Transverse colon (tissue), 4 donors: Measurements from ENCODE around the gene LSM14A. TPM values are rescaled to one million over a fixed set of nuclear protein-coding genes. Genes with fewer than 3 reads are reported as not detected.
"Not testable (repeated sequence)": the region's sequence is repeated elsewhere in the genome, so short reads cannot be mapped to it uniquely, and the experiment has no call there.

Source experiments
- DNase-seq: peaks from one replicate; pipeline ENCODE4 v3.0.0-alpha.2; 2019
- H3K27ac ChIP-seq, 4 donors: fragments of 200-600 bp; sonication (generic); 2 replicates each; pipeline ENCODE4 v1.5.1; 2016 to 2018; ENCODE audit warnings: inconsistent platforms in 4 of 4
- H3K27me3 ChIP-seq: fragments of 200-600 bp; sonication (generic); 2 replicates; pipeline ENCODE4 v1.5.1; 2017; ENCODE audit warnings: inconsistent platforms
- H3K36me3 ChIP-seq, 4 donors: fragments of 200-600 bp; sonication (generic); 2 replicates each; pipeline ENCODE4 v1.5.1; 2017 to 2019; ENCODE audit warnings: inconsistent platforms in 4 of 4
- H3K4me1 ChIP-seq, 4 donors: fragments of 200-600 bp; sonication (generic); 2 replicates each; pipeline ENCODE4 v1.5.1; 2017 to 2020; ENCODE audit warnings: inconsistent platforms in 4 of 4
- H3K4me3 ChIP-seq, 4 donors: fragments of 200-600 bp; sonication (generic); 1 replicate in 1 of 4; 2 replicates in 3 of 4; pipeline versions ENCODE4 v1.5.1 to v1.6.1; 2017 to 2019; ENCODE audit warnings: inconsistent platforms in 4 of 4
- H3K9me3 ChIP-seq, 2 donors: fragments of 200-600 bp; sonication (generic); 2 replicates each; pipeline ENCODE4 v1.5.1; 2017 to 2019; ENCODE audit warnings: inconsistent platforms in 2 of 2
- EP300 ChIP-seq: sonication (generic); formaldehyde crosslinking; IDR thresholded peaks from one replicate; pipeline ENCODE4 v1.6.1; 2017; ENCODE audit warnings: antibody characterized with exemption, low read depth
- POLR2A ChIP-seq: fragments of 450-650 bp; IDR thresholded peaks from one replicate; pipeline ENCODE4 v1.6.1; 2016; ENCODE audit warnings: antibody characterized with exemption, mild to moderate bottlenecking, moderate library complexity
- POLR2AphosphoS5 ChIP-seq, 3 donors: sonication (generic); formaldehyde crosslinking; IDR thresholded peaks; one replicate each; pipeline ENCODE4 v1.6.1; 2016; ENCODE audit warnings: antibody characterized with exemption in 3 of 3
- WGBS, 2 donors: methylation state at CpG; one replicate each; pipeline ENCODE4 v1.1.5; 2018; ENCODE audit warnings: low coverage in 1 of 2; 5-methylcytosine and 5-hydroxymethylcytosine counted together
- in situ Hi-C, 4 donors: fragments of 200-750 bp; cut with MboI; loops; one replicate each; pipeline versions ENCODE4 v1.15.0 to v1.15.1; 2017; ENCODE audit warnings: low sequenced_read_pairs in 3 of 4, low pct_ligation_motif_present in 1 of 4, low pct_unique_long_range_greater_than_20kb in 1 of 4
- intact Hi-C: fragments of 100-400 bp; cut with DNase I; formaldehyde crosslinking; loops from one replicate; pipeline ENCODE4 v1.15.1; 2023; ENCODE audit warnings: low total_unique reads
- total RNA-seq, 4 donors: library from RNA; depleted of rRNA; stranded (reverse); fragments of >200 nt; gene quantifications; one replicate each; pipeline ENCODE4 v1.1.0, GENCODE V29; 2016
- TF ChIP-seq, protein P1 (sequence below), 5 experiments: fragments of 200-600 bp in 3 of 5; fragments of 450-650 bp in 2 of 5; sonication (generic) in 3 of 5; IDR thresholded peaks; 1 replicate in 2 of 5; 2 replicates in 3 of 5; pipeline ENCODE4 v1.5.1; 2016 to 2017; ENCODE audit warnings: antibody characterized with exemption in 5 of 5, inconsistent platforms in 3 of 5, mild to moderate bottlenecking in 2 of 5, moderate library complexity in 1 of 5

The LSM14A gene
- total RNA-seq, 4 donors from 2014 or later: 88.4 to 211 (median 119) TPM

DNA sequence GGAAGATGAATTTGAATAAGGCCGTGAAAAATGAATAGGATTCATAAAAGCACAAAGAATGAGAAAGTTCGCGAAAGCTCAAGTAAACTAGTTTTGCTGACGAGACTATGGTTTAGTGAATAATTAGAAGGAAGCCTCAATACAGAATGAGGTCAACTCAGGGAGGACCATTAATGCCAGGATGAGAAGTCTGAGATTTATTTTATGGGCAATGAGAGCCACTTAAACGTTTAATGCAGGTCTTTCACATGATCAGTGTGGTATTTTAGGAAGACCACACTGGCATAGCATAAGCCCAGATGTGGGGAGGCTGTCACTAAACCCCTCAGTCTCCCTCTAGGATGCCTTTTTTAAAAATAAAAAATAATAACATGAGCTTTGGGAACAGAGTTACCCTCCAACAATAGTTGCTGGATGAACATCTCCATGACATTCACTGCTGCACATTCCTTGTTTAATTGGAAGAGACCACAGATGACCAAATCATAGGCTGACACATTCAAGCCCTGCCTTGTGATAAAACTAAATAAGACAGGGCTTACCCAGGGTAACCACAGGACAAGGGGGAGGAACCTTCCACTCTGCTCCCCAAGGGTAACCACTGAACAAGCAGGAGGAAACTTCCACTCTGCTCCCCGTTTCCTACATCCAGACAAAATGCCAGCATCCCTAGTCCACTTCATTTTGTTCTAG is 43.6 kb upstream of the LSM14A start:
- in situ Hi-C loops: no loop called here
- H3K4me1 ChIP-seq: peaks cover 0 to 2% (median under 1%) of the 10 kb centered on the region in 4 donors
- H3K27me3 ChIP-seq: no peaks in the 10 kb centered on the region
- intact Hi-C loops: no loop called here
- H3K4me3 ChIP-seq: no peak overlapping the region
- no peaks in the 10 kb centered on the region for H3K36me3 ChIP-seq
- 57% methylated on average over 4 to 6 of the region's 6 CpGs for WGBS, 2 donors
- DNase-seq: no peak
- H3K27ac ChIP-seq: no peak overlapping the region
- TF ChIP-seq, protein P1, sequence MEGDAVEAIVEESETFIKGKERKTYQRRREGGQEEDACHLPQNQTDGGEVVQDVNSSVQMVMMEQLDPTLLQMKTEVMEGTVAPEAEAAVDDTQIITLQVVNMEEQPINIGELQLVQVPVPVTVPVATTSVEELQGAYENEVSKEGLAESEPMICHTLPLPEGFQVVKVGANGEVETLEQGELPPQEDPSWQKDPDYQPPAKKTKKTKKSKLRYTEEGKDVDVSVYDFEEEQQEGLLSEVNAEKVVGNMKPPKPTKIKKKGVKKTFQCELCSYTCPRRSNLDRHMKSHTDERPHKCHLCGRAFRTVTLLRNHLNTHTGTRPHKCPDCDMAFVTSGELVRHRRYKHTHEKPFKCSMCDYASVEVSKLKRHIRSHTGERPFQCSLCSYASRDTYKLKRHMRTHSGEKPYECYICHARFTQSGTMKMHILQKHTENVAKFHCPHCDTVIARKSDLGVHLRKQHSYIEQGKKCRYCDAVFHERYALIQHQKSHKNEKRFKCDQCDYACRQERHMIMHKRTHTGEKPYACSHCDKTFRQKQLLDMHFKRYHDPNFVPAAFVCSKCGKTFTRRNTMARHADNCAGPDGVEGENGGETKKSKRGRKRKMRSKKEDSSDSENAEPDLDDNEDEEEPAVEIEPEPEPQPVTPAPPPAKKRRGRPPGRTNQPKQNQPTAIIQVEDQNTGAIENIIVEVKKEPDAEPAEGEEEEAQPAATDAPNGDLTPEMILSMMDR (IDR thresholded peaks at IDR 0.05): no peak
- no peak for TF ChIP-seq POLR2A
- no peak for TF ChIP-seq POLR2AphosphoS5 (IDR thresholded peaks at IDR 0.05)
- no peak for TF ChIP-seq EP300
- no peaks in the 10 kb centered on the region for H3K9me3 ChIP-seq

DNA sequence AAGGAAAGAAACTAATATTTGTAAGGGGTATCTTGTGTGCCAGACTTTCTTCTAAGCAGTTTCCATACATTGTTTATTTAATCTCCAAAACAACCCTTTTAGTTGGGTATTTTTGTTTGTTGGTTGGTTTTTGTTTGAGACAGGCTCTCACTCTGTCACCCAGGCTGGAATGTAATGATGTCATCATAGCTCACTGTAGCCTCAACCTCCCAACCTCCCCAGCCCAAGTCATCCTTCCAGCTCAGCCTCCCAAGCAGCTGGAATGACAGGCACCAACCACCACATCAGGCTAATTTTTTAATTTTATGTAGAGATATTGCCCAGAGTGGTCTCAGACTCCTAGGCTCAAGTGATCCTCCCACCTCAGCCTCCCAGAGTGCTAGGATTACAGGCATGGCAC is 41.2 kb upstream of the LSM14A start:
- in situ Hi-C loops (no loop called here), intact Hi-C loops (no loop called here)
- Histone ChIP-seq H3K4me3 (no peak overlapping the region), H3K27ac (no peak overlapping the region), H3K9me3 (no peaks in the 10 kb centered on the region), H3K36me3 (no peaks in the 10 kb centered on the region), H3K27me3 (no peaks in the 10 kb centered on the region), H3K4me1 (peaks cover 0 to 10% (median 6%) of the 10 kb centered on the region in 4 donors)
- TF ChIP-seq EP300: no peak
- TF ChIP-seq POLR2AphosphoS5 (IDR thresholded peaks at IDR 0.05): no peak
- TF ChIP-seq, protein P1 (IDR thresholded peaks at IDR 0.05): no peak
- no peak for TF ChIP-seq POLR2A
- no peak for DNase-seq

DNA sequence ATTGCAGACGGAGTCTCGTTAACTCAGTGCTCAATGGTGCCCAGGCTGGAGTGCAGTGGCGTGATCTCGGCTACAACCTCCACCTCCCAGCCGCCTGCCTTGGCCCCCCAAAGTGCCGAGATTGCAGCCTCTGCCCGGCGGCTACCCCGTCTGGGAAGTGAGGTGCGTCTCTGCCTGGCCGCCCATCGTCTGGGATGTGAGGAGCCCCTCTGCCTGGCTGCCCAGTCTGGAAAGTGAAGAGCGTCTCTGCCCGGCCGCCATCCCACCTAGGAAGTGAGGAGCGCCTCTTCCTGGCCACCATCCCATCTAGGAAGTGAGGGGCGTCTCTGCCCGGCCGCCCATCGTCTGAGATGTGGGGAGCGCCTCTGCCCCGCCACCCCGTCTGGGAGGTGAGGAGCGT is 40.2 kb upstream of the LSM14A start:
- DNase-seq, H3K27ac ChIP-seq, intact Hi-C loops, H3K27me3 ChIP-seq, H3K4me3 ChIP-seq, H3K9me3 ChIP-seq, H3K36me3 ChIP-seq, in situ Hi-C loops: not testable (repeated sequence)
- peaks cover 0 to 10% (median 6%) of the 10 kb centered on the region in 4 donors for H3K4me1 ChIP-seq
- 93% methylated on average over 17 of the region's 24 CpGs; no CpG with 5 or more reads in 1 of the 2 donors for WGBS, 2 donors

DNA sequence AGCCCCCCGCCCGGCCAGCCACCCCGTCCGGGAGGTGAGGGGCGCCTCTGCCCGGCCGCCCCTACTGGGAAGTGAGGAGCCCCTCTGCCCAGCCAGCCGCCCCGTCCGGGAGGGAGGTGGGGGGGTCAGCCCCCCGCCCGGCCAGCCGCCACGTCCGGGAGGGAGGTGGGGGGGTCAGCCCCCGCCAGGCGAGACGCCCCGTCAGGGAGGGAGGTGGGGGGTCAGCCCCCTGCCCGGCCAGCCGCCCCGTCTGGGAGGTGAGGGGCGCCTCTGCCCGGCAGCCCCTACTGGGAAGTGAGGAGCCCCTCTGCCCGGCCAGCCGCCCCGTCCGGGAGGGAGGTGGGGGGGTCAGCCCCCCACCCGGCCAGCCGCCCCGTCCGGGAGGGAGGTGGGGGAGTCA is 39.6 kb upstream of the LSM14A start:
- H3K27ac ChIP-seq, H3K4me3 ChIP-seq, H3K27me3 ChIP-seq, intact Hi-C loops, H3K9me3 ChIP-seq, DNase-seq, H3K36me3 ChIP-seq, in situ Hi-C loops: not testable (repeated sequence)
- no CpG with 5 or more reads among the region's 32 CpGs for WGBS, 2 donors
- H3K4me1 ChIP-seq: peaks cover 0 to 10% (median 6%) of the 10 kb centered on the region in 4 donors

DNA sequence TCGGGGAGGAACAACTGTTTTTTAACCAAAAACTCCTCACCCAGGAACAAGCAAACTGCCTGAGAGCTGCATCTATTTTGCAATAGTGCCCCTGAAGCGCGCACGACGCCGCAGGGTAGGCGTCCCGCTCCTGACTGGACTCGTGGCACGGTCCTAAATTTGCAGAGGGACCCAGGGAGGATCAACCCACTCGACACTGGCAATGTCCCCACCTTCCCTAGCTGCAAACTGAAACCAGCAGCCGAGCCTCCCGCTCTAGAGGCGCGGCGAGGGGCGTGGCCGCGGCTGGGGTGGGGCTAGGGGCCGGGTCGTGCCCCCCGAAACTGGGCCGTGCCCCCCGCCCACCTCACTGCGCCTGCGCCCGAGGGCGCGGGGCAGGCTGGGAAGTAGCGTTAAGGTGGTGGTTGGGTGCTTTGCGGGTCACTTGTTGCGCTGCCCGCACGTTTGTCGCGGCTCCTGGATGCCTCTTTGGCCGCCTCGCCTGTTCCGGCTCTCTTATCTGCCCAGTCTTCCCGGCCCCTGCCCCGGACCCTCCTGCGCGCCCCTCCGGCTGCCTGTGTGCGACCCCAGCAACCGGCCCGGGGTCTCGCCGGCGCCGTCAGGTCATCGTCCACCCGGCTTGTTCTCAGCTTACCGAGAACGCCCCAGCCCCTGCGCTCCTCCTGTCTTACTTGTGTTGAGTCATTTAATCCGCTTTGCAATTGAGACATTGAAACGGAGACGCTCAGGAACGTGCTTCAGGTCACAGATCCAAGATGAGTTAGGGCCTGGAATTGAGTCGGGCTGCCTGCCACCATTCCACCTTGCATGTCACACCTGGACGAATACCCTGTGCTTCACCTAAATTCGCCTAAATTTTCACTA is 37.9 kb upstream of the LSM14A start:
- Histone ChIP-seq H3K36me3 (no peaks in the 10 kb centered on the region), H3K27ac (peak overlapping the region; percentile 83 to 91 (median 88)), H3K4me1 (peaks cover 0 to 10% (median 6%) of the 10 kb centered on the region in 4 donors), H3K9me3 (no peaks in the 10 kb centered on the region), H3K4me3 (peak overlapping the region; percentile 61 to 78 (median 77)), H3K27me3 (peaks cover 2% of the 10 kb centered on the region)
- intact Hi-C loops (no loop called here), in situ Hi-C loops (no loop called here)
- peak; percentile 93 for DNase-seq
- TF ChIP-seq, protein P1 (IDR thresholded peaks at IDR 0.05): no peak
- TF ChIP-seq POLR2AphosphoS5 (IDR thresholded peaks at IDR 0.05) (peak; percentile 70 to 86 (median 71)), POLR2A (peak; percentile 57), EP300 (no peak)
- WGBS, 2 donors: 0 to 1% methylated on average over 6 to 37 of the region's 63 CpGs
